GM19043 (cell line): Measurements from ENCODE around the gene ZNF595.
"Not testable (repeated sequence)": the region's sequence is repeated elsewhere in the genome, so short reads cannot be mapped to it uniquely, and the experiment has no call there.

ENCODE experiments used
- ATAC-seq: cut with Tn5 transposase; IDR thresholded peaks from one replicate; pipeline ENCODE4 v1.9.1; 2021; ENCODE audit warnings: low read depth; ENCODE audit not compliant: unreplicated experiment

The ZNF595 gene

DNA sequence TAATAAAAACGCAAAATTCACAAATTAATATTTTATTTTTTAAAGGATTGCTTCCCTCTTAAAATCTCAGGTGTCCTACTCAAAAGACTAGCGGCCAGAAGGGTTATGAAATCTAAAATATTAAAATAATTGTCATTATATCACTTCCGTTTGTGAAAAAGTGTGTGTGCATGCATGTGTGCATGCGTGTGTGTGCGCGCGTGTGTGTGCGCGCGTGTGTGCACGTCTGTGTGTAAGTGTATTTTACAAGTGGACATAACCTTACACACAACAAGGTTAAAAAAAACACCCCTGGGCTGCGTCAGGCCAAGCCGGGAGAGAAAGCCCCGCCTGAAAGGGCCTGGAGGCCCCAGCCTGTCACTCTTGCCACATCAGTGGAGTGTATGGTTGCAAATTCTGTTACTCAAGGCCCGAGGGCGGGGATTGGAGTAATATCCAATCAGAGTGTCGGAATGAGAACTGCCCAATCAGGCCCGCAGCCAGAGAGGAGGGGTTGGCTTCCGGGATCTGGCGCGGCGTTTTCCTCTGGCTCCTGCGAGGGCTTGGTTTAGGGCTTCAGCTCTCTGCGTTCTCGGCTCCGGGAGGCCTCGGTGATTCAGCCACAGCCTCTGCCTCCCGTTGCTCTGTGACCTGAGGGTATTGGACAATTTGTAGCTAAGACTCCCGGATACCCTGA is at the start of gene ZNF595:
ZNF595 (plus strand) TSS at position 518 of the 676 bp plus-strand sequence. CDS start 168 bp downstream, outside the sequence.
- ATAC-seq = peak; percentile 34

DNA sequence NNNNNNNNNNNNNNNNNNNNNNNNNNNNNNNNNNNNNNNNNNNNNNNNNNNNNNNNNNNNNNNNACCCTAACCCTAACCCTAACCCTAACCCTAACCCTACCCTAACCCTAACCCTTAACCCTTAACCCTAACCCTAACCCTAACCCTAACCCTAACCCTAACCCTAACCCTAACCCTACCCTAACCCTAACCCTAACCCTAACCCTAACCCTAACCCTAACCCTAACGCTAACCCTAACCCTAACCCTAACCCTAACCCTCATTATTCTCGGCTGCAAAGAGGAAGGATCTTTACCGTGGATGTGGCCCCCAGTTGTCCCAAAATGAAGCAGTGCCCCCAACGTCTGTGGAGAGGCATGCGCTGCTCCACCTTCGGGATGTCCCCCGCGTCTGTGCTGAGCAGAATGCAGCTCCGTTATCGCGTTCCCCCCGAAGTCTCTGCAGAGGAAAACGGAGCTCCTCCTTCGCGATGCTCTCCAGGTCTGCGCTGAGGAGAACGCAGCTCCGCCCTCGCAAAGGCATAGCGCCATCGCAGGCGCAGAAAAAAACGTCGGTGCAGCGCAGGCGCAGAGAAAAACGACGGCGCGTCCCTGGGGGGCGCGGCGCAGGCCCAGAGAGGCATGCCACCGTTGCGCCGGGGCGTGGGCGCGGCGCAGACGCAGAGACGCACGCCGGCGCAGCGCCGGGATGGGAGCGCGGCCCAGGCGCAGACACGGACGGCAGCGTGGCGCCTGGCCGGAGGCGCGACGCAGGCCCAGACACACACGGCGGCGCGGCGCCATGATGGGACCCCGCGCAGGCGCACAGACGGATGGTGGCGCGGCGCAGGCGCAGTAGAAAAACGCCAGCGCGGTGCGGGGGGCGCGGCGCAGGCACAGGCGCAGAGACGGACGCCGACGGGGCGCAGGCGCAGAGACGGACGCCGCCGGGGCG is 42.9 kb upstream of the ZNF595 start:
- not testable (repeated sequence) for ATAC-seq

DNA sequence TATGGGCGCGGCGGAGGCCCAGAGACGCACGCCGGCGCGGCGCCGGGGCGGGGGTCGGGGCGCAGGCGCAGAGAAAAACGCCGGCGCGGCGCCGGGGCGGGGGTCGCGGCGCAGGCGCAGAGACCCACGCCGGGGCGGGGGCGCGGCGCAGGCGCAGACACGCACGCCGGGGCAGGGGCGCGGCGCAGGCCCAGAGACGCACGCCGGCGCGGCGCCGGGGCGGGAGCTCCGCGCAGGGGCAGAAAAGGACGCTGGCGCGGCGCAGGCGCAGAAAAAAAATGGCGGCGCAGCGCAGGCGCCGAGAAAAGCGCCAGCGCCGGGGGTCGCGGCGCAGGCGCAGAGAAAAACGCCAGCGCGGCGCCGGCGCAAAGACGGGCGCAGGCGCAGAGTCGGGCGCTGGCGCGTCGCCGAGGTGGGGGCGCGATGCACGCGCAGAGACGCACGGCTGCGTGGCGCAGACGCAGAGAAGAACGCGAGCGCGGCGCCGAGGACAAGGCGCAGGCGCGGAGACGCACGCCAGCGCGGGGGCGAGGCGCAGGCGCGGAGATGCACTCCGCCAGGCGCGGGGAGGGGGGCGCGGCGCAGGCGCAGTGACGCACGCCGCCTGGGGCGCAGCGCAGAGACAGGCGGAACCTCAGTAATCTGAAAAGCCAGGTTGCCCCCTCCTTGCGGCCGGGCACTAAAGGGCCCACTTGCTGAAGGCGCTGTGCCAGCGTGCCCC is 41.9 kb upstream of the ZNF595 start:
- not testable (repeated sequence) for ATAC-seq

DNA sequence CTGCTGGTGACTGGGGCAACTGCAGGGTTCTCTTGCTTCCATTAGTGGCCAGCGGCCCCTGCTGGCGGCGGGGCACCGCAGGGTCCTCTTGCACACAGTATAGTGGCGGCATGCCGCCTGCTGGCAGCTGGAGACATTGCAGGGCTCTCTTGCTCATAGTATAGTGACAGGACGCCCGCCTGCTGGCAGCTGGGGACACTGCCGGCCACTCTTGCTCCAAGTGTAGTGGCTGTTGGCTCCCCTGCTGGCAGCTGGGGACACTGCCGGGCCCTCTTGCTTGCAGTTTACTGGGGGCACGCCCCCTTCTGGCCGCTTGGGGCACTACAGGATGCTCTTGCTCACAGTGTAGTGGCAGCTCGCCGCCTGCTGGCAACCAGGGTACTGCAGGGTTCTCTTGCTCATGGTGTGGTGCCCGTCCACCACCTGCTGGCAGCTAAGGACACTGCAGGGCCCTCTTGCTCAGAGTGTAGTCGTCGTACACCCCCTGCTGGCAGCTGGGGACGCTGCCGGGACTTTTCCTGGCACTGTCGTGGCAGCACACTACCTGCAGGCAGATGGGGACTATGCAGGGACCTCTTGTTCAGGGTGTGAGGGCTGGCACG is 41.2 kb upstream of the ZNF595 start:
- peak; percentile 63 for ATAC-seq

DNA sequence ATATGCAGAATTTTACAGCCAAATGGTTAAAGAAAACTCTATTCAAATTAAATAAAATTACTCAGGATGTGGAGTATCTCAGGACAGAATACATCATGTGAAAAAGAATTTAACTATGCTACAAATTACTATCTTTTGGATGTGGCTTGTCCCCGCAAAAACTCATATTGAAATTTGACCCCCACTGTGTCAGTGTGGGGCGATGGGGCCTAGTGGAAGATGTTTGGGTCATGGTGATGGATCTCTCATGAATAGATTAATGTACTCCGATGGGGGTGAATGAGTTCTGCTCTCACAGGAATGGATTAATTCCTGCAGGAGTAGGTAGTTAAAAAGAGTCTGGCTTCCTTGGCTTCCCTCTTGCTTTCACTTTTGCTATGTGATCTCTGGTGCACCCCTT is 35.0 kb upstream of the ZNF595 start:
- ATAC-seq = not testable (repeated sequence)

DNA sequence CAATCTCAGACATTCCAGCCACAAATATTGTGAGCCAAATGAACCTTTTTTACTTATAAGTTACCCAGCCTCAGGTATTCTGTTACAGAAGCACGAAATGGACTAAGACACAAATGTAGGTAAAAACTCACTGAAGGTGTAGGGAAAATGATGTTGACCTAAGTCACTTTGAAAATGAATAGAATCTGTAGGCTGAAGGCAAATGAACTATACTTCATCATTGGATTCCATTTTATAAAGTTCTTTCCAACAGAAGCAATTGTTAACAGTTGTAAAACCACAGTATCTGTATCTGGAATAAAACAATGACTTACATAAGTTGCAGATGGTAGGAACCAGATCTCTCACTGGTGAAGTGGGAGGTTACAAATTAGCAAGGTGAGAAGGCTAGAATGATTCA is 34.5 kb upstream of the ZNF595 start:
- ATAC-seq = not testable (repeated sequence)

DNA sequence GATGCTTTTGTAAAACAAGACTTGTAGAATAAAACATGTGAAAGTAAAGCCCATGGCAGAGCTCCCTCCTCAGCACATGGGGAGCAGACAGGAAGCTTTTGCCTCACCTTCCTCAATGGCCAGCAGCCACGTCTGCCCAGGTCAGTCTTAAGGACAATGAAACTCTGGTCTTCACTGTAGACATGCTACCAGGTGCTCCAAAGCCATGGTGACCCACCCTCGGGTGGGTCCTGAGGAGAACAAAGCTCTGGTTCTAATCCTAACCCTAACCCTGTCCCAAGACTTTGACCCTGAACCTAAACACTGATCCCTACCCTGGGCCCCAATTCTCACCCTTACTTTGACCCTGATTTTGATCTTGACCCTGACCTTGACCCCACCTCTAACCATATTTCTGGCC is 30.2 kb upstream of the ZNF595 start:
- ATAC-seq = not testable (repeated sequence)

DNA sequence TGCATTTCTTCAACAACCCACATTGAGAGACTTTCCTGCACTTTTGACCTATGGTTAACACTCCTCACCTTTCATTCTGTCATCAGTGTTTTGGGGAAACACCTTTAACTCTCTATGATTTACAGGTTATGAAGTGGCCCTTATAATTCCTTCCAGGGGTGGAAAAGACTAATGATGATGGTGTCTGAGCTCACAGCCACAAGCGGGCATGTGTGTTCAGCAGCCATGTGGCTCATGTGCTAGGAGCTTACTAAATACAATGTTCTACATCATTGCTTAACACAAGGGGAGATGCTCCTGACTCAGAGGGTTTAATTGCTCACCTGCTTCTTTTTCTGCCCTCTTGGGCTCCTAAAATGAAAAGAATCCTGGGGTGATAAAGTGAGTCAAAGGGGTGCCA is 28.8 kb upstream of the ZNF595 start:
- not testable (repeated sequence) for ATAC-seq

DNA sequence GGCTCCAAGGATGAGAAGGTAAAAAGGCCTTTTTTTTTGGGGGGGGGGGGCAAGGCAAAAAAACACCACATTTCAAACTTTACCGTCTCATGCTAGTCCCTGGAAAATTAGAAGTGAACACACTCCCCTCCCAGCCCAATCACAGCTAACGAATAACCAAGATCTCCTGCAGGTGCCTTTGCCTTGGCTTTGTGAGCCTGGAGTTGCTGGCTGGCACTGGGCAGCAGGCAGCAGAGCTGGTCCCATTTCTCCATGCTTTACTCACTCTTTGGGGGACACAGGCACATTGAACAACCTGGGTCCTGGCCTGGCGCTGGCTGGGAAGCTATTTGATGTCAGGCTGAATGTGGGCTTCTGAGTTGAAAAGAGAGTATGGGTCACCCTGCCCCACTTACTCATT is 25.6 kb upstream of the ZNF595 start:
- ATAC-seq = not testable (repeated sequence)

DNA sequence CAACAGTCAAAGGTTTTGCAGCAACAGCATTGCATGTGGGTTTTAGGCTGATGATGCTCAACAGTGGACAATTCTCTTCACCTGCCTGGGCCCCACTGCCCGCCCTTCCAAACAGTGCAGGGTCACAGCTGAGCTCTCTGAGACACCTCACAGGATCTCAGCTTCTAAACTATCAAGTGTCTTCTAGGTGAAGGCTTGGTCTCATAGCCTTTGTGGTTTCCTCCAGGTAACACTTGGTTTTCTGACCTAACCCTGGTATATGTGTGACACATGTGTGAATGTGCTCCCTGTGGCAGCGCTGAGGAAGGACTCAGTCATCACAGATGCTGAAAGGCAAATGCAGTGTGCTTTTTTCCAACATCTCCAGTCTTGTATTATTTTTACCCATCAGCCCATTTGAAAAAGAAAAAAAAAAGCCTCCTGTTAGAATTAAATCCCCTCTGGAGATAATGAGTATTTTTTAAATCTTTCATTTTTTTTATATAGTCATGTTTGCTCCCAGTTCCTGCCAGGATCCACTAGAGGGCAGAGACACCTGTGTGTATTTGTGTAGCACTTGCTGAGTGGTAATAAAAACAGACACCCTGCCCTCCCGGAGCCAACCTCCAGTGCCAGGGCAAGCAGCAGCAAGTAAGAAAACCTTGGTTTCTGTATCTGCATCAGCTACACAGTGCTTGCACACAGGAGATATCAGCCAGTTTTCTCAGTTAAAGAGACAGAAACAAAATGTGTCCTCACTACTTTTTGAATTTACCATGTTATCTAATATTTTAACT is 24.2 kb upstream of the ZNF595 start:
- ATAC-seq = not testable (repeated sequence)

DNA sequence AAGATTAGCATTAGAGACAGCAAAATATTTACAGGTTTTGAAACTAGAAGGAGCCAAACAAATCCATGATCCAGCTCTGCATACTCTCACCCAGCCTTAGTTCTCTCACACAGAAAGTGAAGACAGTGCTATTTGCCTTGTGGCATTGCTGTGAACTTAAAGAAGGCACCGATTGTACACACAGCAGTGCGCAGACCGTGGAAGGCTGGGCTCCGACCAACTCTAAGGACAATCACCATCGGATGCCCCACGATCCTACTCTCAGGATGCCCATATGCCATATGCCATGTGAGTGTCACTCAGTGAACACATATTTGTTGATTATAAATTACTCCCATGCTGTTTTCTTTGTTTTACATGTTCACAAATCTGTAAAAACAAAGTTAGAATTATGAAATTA is 19.8 kb upstream of the ZNF595 start:
- ATAC-seq = not testable (repeated sequence)

DNA sequence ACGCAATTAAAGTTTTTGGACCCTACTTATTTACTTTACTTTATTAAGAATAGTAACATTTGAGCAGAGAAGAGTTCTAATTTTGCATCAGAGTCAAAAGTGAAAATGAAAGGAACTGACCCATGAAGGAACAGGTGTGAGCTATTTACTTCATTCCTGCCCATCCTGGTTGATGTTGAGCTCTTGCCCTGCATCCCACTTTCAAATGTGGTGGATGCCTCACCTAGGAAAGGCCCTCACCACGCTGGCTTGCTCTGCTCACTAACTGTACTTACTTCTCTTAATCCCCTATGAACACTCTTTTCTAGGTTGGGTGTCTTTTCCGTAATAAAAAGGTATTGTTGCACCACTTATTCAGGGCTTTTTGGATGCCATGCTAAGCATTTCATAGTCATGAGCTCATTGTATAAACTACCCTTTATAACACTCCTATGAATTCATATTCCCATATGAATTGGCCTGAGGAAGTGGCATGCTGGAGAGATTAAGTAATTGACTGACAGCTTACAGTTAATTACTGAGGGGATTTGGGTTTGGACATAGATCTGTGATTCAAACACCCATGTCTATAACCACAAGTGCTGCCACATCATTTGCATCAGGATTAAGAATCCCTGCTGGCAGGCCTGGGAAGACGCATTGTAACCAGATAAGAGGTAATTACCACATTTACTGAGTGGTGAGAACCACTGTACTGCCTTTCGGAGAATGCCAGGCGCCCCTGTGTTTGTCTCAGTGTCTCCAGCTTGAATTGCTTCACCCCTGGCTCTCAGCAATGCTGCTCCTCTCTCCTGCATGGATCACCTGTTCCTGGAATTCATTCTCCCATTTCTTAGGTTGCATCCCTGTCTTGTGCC is 16.3 kb upstream of the ZNF595 start:
- ATAC-seq = not testable (repeated sequence)

DNA sequence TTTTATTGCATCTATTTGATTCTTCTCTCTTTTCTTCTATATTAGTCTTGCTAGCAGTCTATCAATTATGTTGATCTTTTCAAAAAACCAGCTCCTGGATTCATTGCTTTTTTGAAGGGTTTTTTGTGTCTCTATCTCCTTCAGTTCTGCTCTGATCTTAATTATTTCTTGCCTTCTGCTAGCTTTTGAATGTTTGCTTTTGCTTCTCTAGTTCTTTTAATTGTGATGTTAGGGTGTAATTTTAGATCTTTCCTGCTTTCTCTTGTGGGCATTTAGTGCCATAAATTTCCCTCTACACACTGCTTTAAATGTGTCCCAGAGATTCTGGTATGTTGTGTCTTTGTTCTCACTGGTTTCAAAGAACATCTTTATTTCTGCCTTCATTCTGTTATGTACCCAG is 14.9 kb upstream of the ZNF595 start:
- ATAC-seq = not testable (repeated sequence)

DNA sequence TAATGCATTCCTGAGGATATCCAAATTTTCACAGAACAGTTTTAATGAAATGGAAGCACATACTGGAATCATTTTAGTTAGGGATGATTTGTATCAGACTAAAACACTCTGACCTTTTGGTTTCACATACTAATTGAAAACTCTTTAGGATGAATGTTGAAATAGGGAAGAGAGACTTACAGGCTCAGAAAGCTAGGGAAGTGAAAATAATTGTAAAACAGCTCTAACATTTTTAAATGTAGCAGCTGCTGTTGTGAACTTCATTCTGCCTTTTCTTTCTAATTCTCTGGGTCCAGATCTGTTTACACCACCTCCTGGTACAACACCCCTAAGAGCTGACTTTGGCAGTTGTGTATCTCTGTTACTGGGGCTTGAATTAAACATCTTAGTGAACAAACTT is 9.7 kb upstream of the ZNF595 start:
- not testable (repeated sequence) for ATAC-seq

DNA sequence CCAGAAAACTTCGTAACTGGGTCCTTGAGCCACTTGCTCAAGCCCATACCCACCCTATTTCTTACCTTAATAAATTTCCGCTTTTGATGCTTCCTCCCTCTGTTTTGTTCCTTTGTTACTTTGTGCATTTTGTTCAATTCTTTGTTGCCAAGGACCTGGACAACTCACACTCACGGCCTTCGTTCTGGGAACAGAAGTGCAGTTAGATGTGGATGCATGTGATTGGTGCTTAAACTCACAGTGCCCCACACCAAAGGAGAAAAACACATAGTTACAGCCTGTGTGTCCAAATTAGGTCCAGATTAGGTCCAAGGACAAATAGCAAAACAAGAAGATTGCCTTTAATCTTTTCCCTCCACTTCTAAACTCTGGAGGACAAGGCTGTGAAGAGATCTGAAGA is 1.9 kb upstream of the ZNF595 start:
- ATAC-seq = peak; percentile 6

DNA sequence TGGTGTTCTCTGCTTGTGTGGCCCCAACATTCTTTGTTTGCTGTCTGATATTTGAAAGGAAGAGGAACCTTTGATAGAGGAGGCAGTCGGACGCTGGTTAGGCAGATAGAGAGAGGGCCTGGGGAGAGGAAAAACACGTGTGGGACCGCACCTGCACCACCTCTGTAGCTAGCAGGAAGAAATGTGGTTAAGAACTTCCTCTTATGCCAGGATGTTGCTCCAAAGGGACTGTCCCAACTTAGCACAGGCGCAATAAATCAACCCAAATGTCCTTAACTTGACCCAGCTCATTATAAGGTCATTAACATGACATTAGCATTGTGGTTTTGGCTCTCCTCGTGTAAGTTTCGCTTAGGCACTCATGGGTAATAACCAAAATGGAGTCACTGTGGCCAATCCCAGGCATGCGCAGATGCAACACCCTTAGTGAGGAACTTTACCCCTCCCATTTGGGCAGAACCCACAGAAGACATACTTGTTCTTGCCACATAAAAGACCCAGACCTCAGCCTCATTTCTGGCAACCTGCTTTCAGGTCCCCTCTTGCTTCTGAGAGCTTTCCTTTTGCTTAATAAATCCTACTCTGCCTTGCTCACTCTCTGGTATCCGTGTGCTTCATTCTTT is 1.4 kb upstream of the ZNF595 start:
- ATAC-seq = peak; percentile 72

DNA sequence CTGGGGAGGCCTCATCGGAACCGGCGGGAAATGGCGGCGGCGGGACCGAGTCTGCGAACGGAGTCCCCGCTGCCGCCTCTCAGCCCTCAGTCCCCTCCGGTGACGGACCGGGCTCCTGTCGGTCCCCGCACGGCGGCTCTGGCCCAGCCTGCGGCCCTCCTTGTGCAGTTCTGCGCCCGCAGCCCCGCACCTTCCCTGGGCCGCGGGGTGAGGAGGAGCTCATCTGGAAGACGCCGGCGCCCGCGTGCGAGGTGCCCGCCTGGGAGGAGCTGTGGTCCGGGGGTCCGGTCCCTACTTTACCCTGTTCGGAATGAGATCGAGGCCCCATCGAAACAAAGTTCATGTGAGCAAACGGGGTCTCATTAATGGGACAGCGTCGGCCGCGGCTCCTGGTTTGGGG is 400 bp downstream of the ZNF595 start:
- ATAC-seq = not testable (repeated sequence)

DNA sequence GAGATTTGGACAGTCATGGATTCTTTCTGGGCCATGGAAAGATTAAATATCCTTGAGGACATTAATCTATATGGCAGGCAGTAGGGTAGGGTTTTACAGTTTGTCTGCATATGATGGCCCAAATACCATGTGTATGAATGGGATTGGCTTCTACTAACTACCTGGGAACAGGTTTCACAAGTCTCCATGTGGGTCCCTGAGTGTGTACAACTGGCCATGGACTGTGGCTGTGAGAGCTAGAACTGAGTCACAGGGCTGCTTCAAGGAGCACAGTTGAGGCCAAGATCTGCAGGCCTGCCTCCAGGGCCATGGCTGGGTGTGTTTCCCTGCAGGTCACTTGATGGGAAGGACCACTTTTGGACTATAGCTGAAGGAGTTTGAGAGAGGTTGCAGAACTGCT is 11.6 kb downstream of the ZNF595 start:
- not testable (repeated sequence) for ATAC-seq
